C4-2B (cell line): ENCODE data around the gene LEF1.

Experiments used
- H3K27ac ChIP-seq: fragments of 450-650 bp; 2 replicates; pipeline ENCODE4 v1.5.1; 2017
- CTCF ChIP-seq: fragments of 450-650 bp; conservative IDR thresholded peaks from 2 replicates; pipeline ENCODE4 v1.5.1; 2017; ENCODE audit warnings: mild to moderate bottlenecking
- ZFX ChIP-seq: fragments of 450-650 bp; IDR thresholded peaks from 2 replicates; pipeline ENCODE4 v1.6.1; 2017

Gene LEF1

DNA sequence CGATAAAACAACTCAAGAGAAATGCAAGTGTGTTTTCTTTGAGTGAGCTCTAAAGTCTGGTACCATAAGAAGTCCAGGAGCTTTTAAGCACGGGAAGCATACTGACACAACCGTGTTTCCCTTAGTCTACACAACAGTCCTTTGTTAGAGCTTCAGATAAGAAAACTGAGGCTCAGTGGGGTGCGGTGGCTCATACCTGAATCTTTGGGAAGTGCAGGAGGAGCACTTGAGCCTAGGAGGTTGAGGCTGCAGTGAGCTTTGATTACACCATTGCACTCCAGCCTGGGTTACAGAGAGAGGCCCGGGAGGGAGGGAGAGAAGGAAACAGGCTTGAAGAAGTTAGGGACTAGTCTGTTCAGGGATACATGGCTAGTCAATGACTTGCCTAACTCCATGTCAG, 21.9 kb downstream of the LEF1 start:
- TF ChIP-seq ZFX, result no peak
- no peak for TF ChIP-seq CTCF
- no peak overlapping the region for H3K27ac ChIP-seq

DNA sequence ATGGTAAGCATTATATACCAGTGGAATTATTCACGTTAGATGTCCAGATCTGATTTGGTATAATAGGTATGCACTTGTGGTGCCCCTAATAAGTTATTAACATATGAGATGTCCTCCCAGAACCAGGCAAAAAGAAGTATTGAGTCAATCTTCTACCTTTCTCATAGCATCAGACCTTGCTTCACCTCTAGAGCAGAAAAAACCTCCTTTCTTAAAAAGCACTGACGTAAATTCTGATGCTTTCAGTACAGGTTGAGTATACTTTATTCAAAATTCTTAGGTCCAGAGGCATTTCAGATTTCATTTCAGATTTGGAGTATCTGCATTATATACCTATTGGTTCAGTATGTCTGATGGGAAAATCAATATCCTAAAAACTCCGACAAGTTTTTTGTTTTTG, 22.4 kb downstream of the LEF1 start:
- no peak overlapping the region for H3K27ac ChIP-seq
- no peak for TF ChIP-seq ZFX
- TF ChIP-seq CTCF, result no peak

GRCh38 chr4:108144451-108144850, 24.3 kb downstream of the LEF1 start:
- TF ChIP-seq CTCF (no peak), ZFX (no peak)
- no peak overlapping the region for H3K27ac ChIP-seq

DNA sequence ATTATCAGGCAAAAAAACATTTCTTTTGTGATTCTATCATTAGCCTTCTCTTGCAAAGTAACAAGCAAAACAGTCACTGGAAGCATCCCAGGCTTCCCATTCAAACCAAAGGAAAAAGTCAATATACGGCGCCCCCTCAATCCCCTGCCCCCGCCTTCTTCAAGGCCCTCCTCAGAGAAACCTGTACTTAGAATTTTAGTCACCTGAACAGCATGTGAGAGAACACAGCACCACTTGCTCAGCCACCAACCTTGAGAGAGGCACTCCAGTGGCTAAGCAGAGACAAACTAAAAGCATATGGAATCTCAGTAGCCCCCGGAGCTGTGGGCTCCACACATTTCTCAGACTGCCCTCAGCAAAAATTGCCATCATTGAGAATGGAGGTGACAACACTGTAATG, 25.2 kb downstream of the LEF1 start:
- no peak overlapping the region for H3K27ac ChIP-seq
- TF ChIP-seq ZFX, result no peak
- no peak for TF ChIP-seq CTCF

DNA sequence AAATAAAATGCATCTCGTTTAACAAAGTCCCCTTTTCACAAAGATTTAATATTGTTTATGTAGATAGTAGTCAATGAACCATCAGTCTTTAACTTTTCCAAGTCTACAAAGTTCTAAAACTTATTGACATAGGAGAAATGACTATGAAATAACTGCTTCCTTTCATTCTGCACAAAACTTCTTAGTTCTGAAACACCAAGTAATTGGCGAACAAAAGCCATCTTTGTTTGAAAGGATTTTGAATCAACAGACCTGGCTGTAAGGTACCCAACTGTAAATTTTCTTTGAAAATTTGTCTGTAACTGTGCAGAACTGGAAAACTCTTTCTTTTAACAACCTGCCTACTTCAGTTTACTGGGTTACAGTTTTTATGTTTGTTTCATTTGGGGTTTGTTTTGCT, 25.9 kb downstream of the LEF1 start:
- TF ChIP-seq CTCF, result no peak
- no peak for TF ChIP-seq ZFX
- H3K27ac ChIP-seq, result no peak overlapping the region

- no peak overlapping the region for H3K27ac ChIP-seq
- TF ChIP-seq ZFX (no peak), CTCF (no peak)
These were observed 27.4 kb downstream of the LEF1 start for GRCh38 chr4:108141213-108141950.

DNA sequence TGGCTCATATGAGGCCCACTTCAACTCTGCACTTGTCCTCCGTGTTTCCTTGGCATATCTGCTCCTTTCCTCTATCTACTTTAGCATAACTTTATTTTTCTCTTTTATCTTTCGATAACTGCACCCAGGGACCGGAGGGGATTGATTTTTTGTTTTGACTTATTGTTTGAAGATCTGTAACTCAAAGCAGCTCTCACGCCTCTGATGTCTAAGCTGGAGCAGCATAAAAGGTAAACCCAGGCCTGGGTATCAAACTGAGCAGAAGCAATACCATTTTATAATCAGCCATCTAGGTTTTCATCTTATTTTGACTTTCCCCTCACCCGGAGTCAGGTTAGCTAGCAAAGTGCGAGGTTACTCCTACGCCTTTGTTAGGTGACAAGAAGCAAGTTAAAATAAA, 28.4 kb downstream of the LEF1 start:
- TF ChIP-seq ZFX, result no peak
- no peak for TF ChIP-seq CTCF
- no peak overlapping the region for H3K27ac ChIP-seq
